ENCODE results near the gene ANKRD12.

ANKRD12 gene

DNA sequence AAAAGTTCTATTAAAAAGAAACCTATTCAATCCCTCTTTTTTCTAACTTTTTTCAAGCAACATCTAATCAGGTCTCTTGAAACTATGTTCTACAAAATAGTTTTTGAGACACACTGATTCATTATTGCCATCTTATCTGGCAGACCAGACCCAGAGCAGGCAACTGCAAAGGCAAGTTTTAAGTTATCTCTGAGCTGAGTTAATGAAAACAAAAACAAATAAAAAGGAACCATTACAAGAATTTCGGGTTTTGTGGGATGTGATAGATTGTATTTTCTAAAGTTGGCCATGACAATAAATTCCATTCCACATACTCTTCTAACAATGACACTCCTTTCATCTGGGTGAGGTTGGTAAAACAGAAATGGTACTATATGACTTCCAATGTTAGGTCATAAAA is 182.8 kb downstream of the ANKRD12 start:
- TF ChIP-seq, protein P1, sequence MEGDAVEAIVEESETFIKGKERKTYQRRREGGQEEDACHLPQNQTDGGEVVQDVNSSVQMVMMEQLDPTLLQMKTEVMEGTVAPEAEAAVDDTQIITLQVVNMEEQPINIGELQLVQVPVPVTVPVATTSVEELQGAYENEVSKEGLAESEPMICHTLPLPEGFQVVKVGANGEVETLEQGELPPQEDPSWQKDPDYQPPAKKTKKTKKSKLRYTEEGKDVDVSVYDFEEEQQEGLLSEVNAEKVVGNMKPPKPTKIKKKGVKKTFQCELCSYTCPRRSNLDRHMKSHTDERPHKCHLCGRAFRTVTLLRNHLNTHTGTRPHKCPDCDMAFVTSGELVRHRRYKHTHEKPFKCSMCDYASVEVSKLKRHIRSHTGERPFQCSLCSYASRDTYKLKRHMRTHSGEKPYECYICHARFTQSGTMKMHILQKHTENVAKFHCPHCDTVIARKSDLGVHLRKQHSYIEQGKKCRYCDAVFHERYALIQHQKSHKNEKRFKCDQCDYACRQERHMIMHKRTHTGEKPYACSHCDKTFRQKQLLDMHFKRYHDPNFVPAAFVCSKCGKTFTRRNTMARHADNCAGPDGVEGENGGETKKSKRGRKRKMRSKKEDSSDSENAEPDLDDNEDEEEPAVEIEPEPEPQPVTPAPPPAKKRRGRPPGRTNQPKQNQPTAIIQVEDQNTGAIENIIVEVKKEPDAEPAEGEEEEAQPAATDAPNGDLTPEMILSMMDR (IDR thresholded peaks at IDR 0.05; ENCODE audit: extremely low read depth, insufficient read depth, missing control alignments), result no peak
- no peak for DNase-seq (ENCODE audit: low spot score)
- in situ Hi-C loops (cut with MboI; ENCODE audit: low pct_unique_long_range_greater_than_20kb, low sequenced_read_pairs, unreplicated experiment), result no loop called here

DNA sequence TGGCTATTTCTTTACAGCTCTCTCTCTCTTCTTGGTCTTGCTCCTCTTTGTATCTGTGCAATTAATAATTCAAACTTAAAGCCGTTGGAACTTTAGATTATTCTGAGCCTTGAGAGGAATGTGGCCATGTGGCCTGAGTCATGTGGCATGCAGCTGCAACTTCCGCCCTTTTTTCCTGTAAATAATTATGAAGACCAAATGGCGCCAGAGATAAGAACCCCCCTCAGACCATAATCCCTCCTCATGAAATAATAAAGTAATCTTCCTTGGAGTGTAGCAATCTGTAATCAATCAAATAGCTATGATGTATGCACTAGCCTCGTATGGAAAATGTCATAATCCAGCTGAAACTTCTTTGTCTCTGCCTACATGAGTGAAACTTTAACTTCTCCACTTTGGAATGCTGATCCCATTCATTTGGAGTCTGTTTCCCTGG is 184.5 kb downstream of the ANKRD12 start:
- in situ Hi-C loops (cut with MboI; ENCODE audit: low pct_unique_long_range_greater_than_20kb, low sequenced_read_pairs, unreplicated experiment), result no loop called here
- no peak for DNase-seq (ENCODE audit: low spot score)
- TF ChIP-seq, protein P1 (IDR thresholded peaks at IDR 0.05; ENCODE audit: extremely low read depth, insufficient read depth, missing control alignments), result no peak

DNA sequence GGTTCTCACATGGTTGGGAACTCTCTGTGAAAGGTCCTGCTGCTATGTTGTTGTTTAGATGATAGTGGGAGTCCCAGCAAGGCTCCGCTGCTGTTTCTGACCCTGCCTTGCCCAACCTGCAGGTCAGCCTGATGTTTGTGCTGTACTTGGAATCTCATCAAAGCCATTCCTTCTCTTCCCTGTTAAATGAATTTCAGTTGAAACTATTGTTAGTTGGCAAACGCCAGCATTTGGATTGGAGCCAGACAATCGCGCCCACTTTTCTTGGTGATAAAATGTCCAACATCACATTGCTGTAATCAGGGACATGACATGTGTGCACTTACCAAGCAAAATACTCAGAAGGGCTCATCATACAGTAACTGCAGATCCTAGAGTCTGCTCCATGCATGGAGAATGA is 185.2 kb downstream of the ANKRD12 start:
- TF ChIP-seq, protein P1 (IDR thresholded peaks at IDR 0.05; ENCODE audit: extremely low read depth, insufficient read depth, missing control alignments), result no peak
- DNase-seq (ENCODE audit: low spot score), result no peak
- in situ Hi-C loops (cut with MboI; ENCODE audit: low pct_unique_long_range_greater_than_20kb, low sequenced_read_pairs, unreplicated experiment), result no loop called here

DNA sequence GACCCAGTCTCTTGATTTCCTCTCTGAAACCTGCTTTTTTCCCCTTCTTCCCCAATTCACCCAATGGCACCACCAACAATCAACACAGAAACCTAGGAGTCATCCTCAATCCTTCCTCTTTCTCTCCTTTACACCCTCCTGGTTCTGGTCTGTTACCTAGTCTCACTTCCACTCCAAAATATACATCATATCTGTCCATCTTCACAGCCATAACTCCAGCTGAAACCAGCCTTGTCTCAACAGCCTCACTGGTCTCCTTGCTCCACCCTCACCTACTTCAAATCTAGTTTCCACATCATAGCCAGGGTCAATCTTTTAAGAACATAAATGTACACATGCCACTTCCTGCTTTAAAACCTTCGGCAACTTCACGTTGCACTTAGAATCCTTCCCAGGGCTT is 186.2 kb downstream of the ANKRD12 start:
- in situ Hi-C loops (cut with MboI; ENCODE audit: low pct_unique_long_range_greater_than_20kb, low sequenced_read_pairs, unreplicated experiment), result no loop called here
- DNase-seq (ENCODE audit: low spot score), result no peak
- TF ChIP-seq, protein P1 (IDR thresholded peaks at IDR 0.05; ENCODE audit: extremely low read depth, insufficient read depth, missing control alignments), result no peak

DNA sequence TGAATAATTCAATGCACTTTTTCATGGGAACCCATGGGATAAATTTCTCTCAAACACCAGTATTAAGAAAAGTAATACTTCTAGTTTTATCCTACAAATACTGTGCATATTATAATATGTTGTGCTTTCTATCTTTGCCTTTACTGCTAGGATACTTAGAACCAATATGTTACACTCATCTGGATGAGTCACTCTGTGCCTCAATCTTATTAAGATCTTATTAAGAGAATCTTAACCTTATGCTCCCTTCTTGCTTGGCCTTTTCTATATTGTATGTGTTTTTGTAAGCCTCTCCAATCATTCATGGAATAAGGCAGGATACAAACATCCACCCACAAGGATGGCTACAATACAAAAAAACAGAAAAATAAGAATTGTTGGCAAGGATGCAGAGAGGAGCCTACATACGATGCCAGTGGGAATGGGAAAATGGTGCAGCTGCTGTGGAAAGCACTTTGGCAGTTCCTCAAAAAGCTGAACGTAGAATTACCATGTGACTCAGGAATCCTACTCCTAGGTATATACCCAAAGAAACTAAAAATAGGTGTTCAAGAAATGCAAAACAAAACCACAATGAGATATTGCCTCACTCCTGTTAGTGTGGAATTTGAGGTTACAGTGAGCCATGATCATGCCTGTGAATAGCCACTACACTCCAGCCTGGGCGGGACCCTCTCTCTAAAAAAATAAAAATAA is 187.3 kb downstream of the ANKRD12 start:
- TF ChIP-seq, protein P1 (IDR thresholded peaks at IDR 0.05; ENCODE audit: extremely low read depth, insufficient read depth, missing control alignments), result no peak
- in situ Hi-C loops (cut with MboI; ENCODE audit: low pct_unique_long_range_greater_than_20kb, low sequenced_read_pairs, unreplicated experiment), result no loop called here
- DNase-seq (ENCODE audit: low spot score), result no peak

DNA sequence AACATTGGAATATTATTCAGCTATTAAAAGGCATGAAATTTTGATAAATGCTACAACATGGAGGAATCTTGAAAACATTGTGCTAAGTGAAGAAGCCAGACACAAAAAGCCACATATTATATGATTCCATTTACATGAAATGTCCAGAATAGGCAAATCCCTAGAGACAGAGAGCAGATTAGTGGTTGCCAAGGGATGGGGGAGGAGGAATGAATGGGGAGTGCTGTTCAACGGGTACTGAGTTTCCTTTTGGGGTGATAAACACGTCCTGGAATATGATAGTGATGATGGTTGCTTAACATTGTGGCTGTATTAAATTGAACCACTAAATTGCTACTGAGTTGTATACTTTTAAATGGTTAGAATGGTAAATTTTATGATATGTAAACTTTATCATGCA is 189.1 kb downstream of the ANKRD12 start:
- in situ Hi-C loops (cut with MboI; ENCODE audit: low pct_unique_long_range_greater_than_20kb, low sequenced_read_pairs, unreplicated experiment), result no loop called here
- TF ChIP-seq, protein P1 (IDR thresholded peaks at IDR 0.05; ENCODE audit: extremely low read depth, insufficient read depth, missing control alignments), result no peak
- DNase-seq (ENCODE audit: low spot score), result no peak

All from GM13977 (cell line).